DND-41 (cell line): ENCODE results near the gene ATG13.

ENCODE experiments used
- ATAC-seq: fragments of 200-7000 bp; cut with Tn5 transposase; 3 replicates; pipeline ENCODE4 v1.9.1; 2021; ENCODE audit warnings: low read depth; ENCODE audit not compliant: insufficient read depth
- DNase-seq: peaks from one replicate; pipeline ENCODE4 v3.0.0-alpha.2; 2020
- H2AFZ ChIP-seq: 2 replicates; pipeline ENCODE4 v1.6.0; 2012; ENCODE audit warnings: low read depth, low read length
- H3K27ac ChIP-seq: 2 replicates; pipeline ENCODE4 v1.5.1; 2012; ENCODE audit warnings: low read length, inconsistent platforms
- H3K27me3 ChIP-seq: fragments of 200-600 bp; sonication (generic); 2 replicates; pipeline ENCODE4 v1.6.0; 2012; ENCODE audit warnings: low read length, mild to moderate bottlenecking, inconsistent platforms; ENCODE audit not compliant: insufficient read depth, poor library complexity
- H3K36me3 ChIP-seq: 2 replicates; pipeline ENCODE4 v1.5.1; 2012; ENCODE audit warnings: low read length, inconsistent platforms; ENCODE audit not compliant: insufficient read depth
- H3K4me1 ChIP-seq: 2 replicates; pipeline ENCODE4 v1.5.1; 2012; ENCODE audit warnings: mild to moderate bottlenecking, low read length; ENCODE audit not compliant: insufficient read depth
- H3K4me2 ChIP-seq: 2 replicates; pipeline ENCODE4 v1.6.0; 2012; ENCODE audit warnings: mild to moderate bottlenecking, moderate library complexity, low read length, inconsistent platforms; ENCODE audit not compliant: insufficient read depth
- H3K4me3 ChIP-seq, 2 experiments: fragments of 200-600 bp in 1 of 2; shearing (Covaris generic) in 1 of 2; 2 replicates each; pipeline ENCODE4 v1.5.1; 2012 to 2016; ENCODE audit warnings: inconsistent platforms in 2 of 2, low read length in 2 of 2, mild to moderate bottlenecking in 2 of 2, low read depth in 1 of 2, moderate library complexity in 1 of 2
- H3K79me2 ChIP-seq: 2 replicates; pipeline ENCODE4 v1.6.0; 2012; ENCODE audit warnings: low read length, inconsistent platforms; ENCODE audit not compliant: insufficient read depth
- H3K9ac ChIP-seq: 2 replicates; pipeline ENCODE4 v1.6.0; 2012; ENCODE audit warnings: low read depth, mild to moderate bottlenecking, inconsistent platforms, low read length, moderate library complexity
- H3K9me3 ChIP-seq: 2 replicates; pipeline ENCODE4 v1.5.1; 2012; ENCODE audit warnings: low read length, moderate library complexity, mild to moderate bottlenecking, inconsistent platforms; ENCODE audit not compliant: insufficient read depth, severe bottlenecking
- H4K20me1 ChIP-seq: 2 replicates; pipeline ENCODE4 v1.6.0; 2012; ENCODE audit warnings: low read length; ENCODE audit not compliant: insufficient read depth
- EZH2 ChIP-seq: IDR thresholded peaks from 3 replicates; pipeline ENCODE4 v1.6.1; 2012; ENCODE audit warnings: borderline replicate concordance, low read depth, mild to moderate bottlenecking, moderate library complexity, low read length, inconsistent platforms; ENCODE audit not compliant: severe bottlenecking
- TF ChIP-seq, protein P1 (sequence below): IDR thresholded peaks from 2 replicates; pipeline ENCODE4 v1.5.1; 2012; ENCODE audit warnings: borderline replicate concordance, low read length, moderate library complexity, mild to moderate bottlenecking; ENCODE audit not compliant: poor library complexity, severe bottlenecking; ENCODE audit errors: extremely low read depth

The ATG13 gene

GRCh38 chr11:46679241-46680163 is 62.1 kb downstream of the ATG13 start:
- ATAC-seq (no peak), DNase-seq (no peak)
- H3K9ac ChIP-seq, result no peak overlapping the region
- H3K27me3 ChIP-seq, result no peaks in the 10 kb centered on the region
- H4K20me1 ChIP-seq, result peaks cover 8% of the 10 kb centered on the region
- no peak overlapping the region for H3K4me2 ChIP-seq
- no peak overlapping the region for H3K4me3 ChIP-seq
- H3K36me3 ChIP-seq, result peaks cover 76% of the 10 kb centered on the region
- no peaks in the 10 kb centered on the region for H3K79me2 ChIP-seq
- TF ChIP-seq EZH2, result no peak
- TF ChIP-seq, protein P1, sequence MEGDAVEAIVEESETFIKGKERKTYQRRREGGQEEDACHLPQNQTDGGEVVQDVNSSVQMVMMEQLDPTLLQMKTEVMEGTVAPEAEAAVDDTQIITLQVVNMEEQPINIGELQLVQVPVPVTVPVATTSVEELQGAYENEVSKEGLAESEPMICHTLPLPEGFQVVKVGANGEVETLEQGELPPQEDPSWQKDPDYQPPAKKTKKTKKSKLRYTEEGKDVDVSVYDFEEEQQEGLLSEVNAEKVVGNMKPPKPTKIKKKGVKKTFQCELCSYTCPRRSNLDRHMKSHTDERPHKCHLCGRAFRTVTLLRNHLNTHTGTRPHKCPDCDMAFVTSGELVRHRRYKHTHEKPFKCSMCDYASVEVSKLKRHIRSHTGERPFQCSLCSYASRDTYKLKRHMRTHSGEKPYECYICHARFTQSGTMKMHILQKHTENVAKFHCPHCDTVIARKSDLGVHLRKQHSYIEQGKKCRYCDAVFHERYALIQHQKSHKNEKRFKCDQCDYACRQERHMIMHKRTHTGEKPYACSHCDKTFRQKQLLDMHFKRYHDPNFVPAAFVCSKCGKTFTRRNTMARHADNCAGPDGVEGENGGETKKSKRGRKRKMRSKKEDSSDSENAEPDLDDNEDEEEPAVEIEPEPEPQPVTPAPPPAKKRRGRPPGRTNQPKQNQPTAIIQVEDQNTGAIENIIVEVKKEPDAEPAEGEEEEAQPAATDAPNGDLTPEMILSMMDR, result no peak
- H2AFZ ChIP-seq, result no peak overlapping the region
- H3K9me3 ChIP-seq, result no peaks in the 10 kb centered on the region
- no peaks in the 10 kb centered on the region for H3K4me1 ChIP-seq
- H3K27ac ChIP-seq, result no peak overlapping the region

- H3K79me2 ChIP-seq, result no peaks in the 10 kb centered on the region
- H3K9me3 ChIP-seq, result no peaks in the 10 kb centered on the region
- H3K9ac ChIP-seq, result no peak overlapping the region
- H2AFZ ChIP-seq, result no peak overlapping the region
- DNase-seq, result no peak
- ATAC-seq, result no peak
- no peaks in the 10 kb centered on the region for H3K27me3 ChIP-seq
- TF ChIP-seq, protein P1, result no peak
- no peak for TF ChIP-seq EZH2
- no peaks in the 10 kb centered on the region for H3K4me1 ChIP-seq
- H3K4me3 ChIP-seq, result no peak overlapping the region
- no peak overlapping the region for H3K27ac ChIP-seq
- H4K20me1 ChIP-seq, result peaks cover 8% of the 10 kb centered on the region
- H3K36me3 ChIP-seq, result peaks cover 76% of the 10 kb centered on the region
- H3K4me2 ChIP-seq, result no peak overlapping the region
Observed at GRCh38 chr11:46680164-46680760, 62.9 kb downstream of the ATG13 start.

DNA sequence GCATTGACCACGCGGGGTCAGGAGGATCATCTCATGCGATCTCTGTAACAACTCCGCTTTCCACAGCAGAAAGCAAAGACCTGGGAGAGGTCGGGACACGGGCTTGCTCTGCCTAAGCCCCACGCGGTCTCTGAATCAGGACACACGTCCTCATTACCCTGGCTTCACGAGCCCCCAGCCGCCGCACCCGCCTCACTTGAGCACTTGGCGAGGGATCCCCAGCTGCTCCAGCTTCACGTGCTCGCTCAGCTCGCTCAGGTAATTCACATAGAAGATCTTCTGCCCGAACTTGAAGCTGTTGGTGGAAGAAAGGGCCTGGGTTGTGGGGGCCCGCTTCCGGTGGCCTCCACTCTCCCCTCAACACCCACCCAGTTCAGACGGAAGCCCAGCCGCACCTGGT is 63.5 kb downstream of the ATG13 start:
- Histone ChIP-seq H3K79me2 (no peaks in the 10 kb centered on the region), H3K4me1 (no peaks in the 10 kb centered on the region), H3K9me3 (no peaks in the 10 kb centered on the region), H3K27ac (no peak overlapping the region), H3K27me3 (no peaks in the 10 kb centered on the region), H4K20me1 (peaks cover 8% of the 10 kb centered on the region), H3K4me2 (no peak overlapping the region), H3K9ac (no peak overlapping the region), H2AFZ (no peak overlapping the region), H3K4me3 (no peak overlapping the region), H3K36me3 (peaks cover 72% of the 10 kb centered on the region)
- TF ChIP-seq EZH2, result no peak
- TF ChIP-seq, protein P1, result no peak
- DNase-seq (no peak), ATAC-seq (no peak)
